HCT116 (cell line): Measurements from ENCODE around the gene MRPL39.

ENCODE experiments used
- RAD21 ChIP-seq: IDR thresholded peaks from 2 replicates; pipeline ENCODE4 v1.6.1; 2012; ENCODE audit warnings: low read depth, mild to moderate bottlenecking
- TF ChIP-seq, protein P1 (sequence below), 3 experiments: fragments of 200-600 bp in 1 of 3; sonication (generic) in 1 of 3; IDR thresholded peaks in 2 of 3; conservative IDR thresholded peaks in 1 of 3; 2 replicates each; pipeline ENCODE4 v1.5.1; 2012 to 2017; ENCODE audit warnings: low read depth in 2 of 3, low read length in 2 of 3, antibody characterized with exemption in 1 of 3, borderline replicate concordance in 1 of 3, control low read depth in 1 of 3, mild to moderate bottlenecking in 1 of 3, mixed read lengths in 1 of 3, mixed run types in 1 of 3, moderate library complexity in 1 of 3; ENCODE audit not compliant: insufficient read depth in 1 of 3

DNA sequence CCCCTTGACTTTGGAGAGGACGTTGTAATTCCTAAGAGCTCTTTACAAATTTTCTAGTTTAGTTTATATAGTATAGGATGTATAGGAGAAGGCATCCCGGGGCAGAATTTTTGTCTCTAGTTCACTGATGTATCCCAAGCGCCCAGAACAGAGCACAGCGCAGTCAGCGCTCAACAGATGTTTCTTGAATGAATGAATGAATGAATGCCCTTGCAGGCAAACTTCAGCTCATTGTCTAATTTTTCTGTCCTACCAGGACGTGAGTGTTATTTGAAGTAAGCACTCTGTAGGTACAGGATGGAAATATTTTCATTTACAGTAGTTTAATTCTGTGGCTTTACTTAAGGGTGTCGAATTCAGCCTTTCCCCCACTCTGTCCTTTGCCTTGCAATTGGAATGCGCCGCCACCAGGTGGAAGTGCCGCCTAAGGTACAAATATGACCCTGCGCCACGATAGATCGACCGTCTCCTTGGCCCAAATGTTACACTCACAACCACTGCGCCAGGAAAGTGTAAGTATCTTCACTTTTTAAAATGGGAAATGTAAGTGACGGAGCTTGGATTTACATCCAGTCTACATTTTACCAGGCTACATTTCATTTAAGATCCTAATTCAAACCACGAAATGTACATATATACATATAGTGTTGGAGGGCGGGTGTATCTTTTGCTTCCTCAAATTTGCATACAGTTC is 910 bp upstream of the MRPL39 start:
- TF ChIP-seq, protein P1, sequence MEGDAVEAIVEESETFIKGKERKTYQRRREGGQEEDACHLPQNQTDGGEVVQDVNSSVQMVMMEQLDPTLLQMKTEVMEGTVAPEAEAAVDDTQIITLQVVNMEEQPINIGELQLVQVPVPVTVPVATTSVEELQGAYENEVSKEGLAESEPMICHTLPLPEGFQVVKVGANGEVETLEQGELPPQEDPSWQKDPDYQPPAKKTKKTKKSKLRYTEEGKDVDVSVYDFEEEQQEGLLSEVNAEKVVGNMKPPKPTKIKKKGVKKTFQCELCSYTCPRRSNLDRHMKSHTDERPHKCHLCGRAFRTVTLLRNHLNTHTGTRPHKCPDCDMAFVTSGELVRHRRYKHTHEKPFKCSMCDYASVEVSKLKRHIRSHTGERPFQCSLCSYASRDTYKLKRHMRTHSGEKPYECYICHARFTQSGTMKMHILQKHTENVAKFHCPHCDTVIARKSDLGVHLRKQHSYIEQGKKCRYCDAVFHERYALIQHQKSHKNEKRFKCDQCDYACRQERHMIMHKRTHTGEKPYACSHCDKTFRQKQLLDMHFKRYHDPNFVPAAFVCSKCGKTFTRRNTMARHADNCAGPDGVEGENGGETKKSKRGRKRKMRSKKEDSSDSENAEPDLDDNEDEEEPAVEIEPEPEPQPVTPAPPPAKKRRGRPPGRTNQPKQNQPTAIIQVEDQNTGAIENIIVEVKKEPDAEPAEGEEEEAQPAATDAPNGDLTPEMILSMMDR (IDR thresholded peaks at IDR 0.05 in 2 of 3, conservative IDR thresholded peaks at IDR 0.05 in 1 of 3; ENCODE audit: borderline replicate concordance in 1 of 3, insufficient read depth in 1 of 3, low read depth in 2 of 3, low read length in 2 of 3): peak; percentile 67 to 92 (median 85); a peak in 5 of 6 replicates
- peak; percentile 79 for TF ChIP-seq RAD21
